ENCODE results near the gene TNIK.

- no peak for TF ChIP-seq CTCF (IDR thresholded peaks at IDR 0.05; ENCODE audit: poor library complexity)
- no peak for TF ChIP-seq EZH2 (IDR thresholded peaks at IDR 0.05; ENCODE audit: borderline replicate concordance)
These were observed 95.7 kb downstream of the TNIK start for GRCh38 chr3:171364500-171364899.

All from hepatocyte (in vitro differentiated cells).